Measurements from ENCODE around the gene DGAT2. TPM values are rescaled to one million over a fixed set of nuclear protein-coding genes. Genes with fewer than 3 reads are reported as not detected.

DGAT2 gene
- polyA plus RNA-seq, 1 donor from 2014 or later: 2.7 TPM

- H3K4me2 ChIP-seq (ENCODE audit: low read length): no peak overlapping the region
- no peaks in the 10 kb centered on the region for H4K20me1 ChIP-seq (ENCODE audit: insufficient read depth)
- TF ChIP-seq SMC3 (conservative IDR thresholded peaks at IDR 0.05; ENCODE audit: poor library complexity): no peak
- no peak for TF ChIP-seq CTCF (IDR thresholded peaks at IDR 0.05; ENCODE audit: poor library complexity, severe bottlenecking)
- TF ChIP-seq REST (IDR thresholded peaks at IDR 0.05; ENCODE audit: borderline replicate concordance): no peak
- no peak for TF ChIP-seq TAF1 (IDR thresholded peaks at IDR 0.05; ENCODE audit: low read depth)
- no peak for TF ChIP-seq POLR2AphosphoS5 (IDR thresholded peaks at IDR 0.05)
- TF ChIP-seq MXI1 (conservative IDR thresholded peaks at IDR 0.05; ENCODE audit: poor library complexity, severe bottlenecking): no peak
- TF ChIP-seq EZH2 (IDR thresholded peaks at IDR 0.05; ENCODE audit: borderline replicate concordance, insufficient read depth, low read length, poor library complexity, severe bottlenecking): no peak
- no peak for TF ChIP-seq EP300 (conservative IDR thresholded peaks at IDR 0.05; ENCODE audit: poor library complexity, severe bottlenecking)
- no peak for TF ChIP-seq RAD21 (conservative IDR thresholded peaks at IDR 0.05)
- no peak overlapping the region for H3K9ac ChIP-seq (ENCODE audit: low read length)
- H3K9me2 ChIP-seq (ENCODE audit: insufficient read depth, low read length): no peaks in the 10 kb centered on the region
- H2AFZ ChIP-seq (ENCODE audit: low read depth, low read length): no peak overlapping the region
- H3K9me3 ChIP-seq (ENCODE audit: low read length): no peaks in the 10 kb centered on the region
- no peaks in the 10 kb centered on the region for H3K27me3 ChIP-seq (ENCODE audit: insufficient read depth, low read depth, low read length)
- no peaks in the 10 kb centered on the region for H3F3A ChIP-seq (ENCODE audit: insufficient read depth, low read length, poor library complexity, severe bottlenecking)
- no peak overlapping the region for H3K4me3 ChIP-seq (ENCODE audit: low read length)
- H3K27ac ChIP-seq (ENCODE audit: low read length): no peak overlapping the region
- H3K79me2 ChIP-seq (replicated peaks; ENCODE audit: insufficient read depth, low read length): no peaks in the 10 kb centered on the region
- no peaks in the 10 kb centered on the region for H3K36me3 ChIP-seq (ENCODE audit: insufficient read depth, low read length)
Observed at GRCh38 chr11:75782540-75783263, 14.1 kb downstream of the DGAT2 start.

GRCh38 chr11:75783416-75784084 is 15.0 kb downstream of the DGAT2 start:
- Histone ChIP-seq H3K4me2 (ENCODE audit: low read length) (no peak overlapping the region), H3K27ac (ENCODE audit: low read length) (no peak overlapping the region), H3K9me2 (ENCODE audit: insufficient read depth, low read length) (no peaks in the 10 kb centered on the region), H3K36me3 (ENCODE audit: insufficient read depth, low read length) (no peaks in the 10 kb centered on the region), H4K20me1 (ENCODE audit: insufficient read depth) (no peaks in the 10 kb centered on the region), H3K79me2 (replicated peaks; ENCODE audit: insufficient read depth, low read length) (no peaks in the 10 kb centered on the region), H3K9me3 (ENCODE audit: low read length) (no peaks in the 10 kb centered on the region), H3F3A (ENCODE audit: insufficient read depth, low read length, poor library complexity, severe bottlenecking) (no peaks in the 10 kb centered on the region), H3K9ac (ENCODE audit: low read length) (no peak overlapping the region), H2AFZ (ENCODE audit: low read depth, low read length) (no peak overlapping the region), H3K4me3 (ENCODE audit: low read length) (no peak overlapping the region), H3K27me3 (ENCODE audit: insufficient read depth, low read depth, low read length) (no peaks in the 10 kb centered on the region)
- no peak for TF ChIP-seq RAD21 (conservative IDR thresholded peaks at IDR 0.05)
- no peak for TF ChIP-seq EP300 (conservative IDR thresholded peaks at IDR 0.05; ENCODE audit: poor library complexity, severe bottlenecking)
- no peak for TF ChIP-seq TAF1 (IDR thresholded peaks at IDR 0.05; ENCODE audit: low read depth)
- TF ChIP-seq EZH2 (IDR thresholded peaks at IDR 0.05; ENCODE audit: borderline replicate concordance, insufficient read depth, low read length, poor library complexity, severe bottlenecking): no peak
- no peak for TF ChIP-seq CTCF (IDR thresholded peaks at IDR 0.05; ENCODE audit: poor library complexity, severe bottlenecking)
- TF ChIP-seq REST (IDR thresholded peaks at IDR 0.05; ENCODE audit: borderline replicate concordance): no peak
- no peak for TF ChIP-seq MXI1 (conservative IDR thresholded peaks at IDR 0.05; ENCODE audit: poor library complexity, severe bottlenecking)
- no peak for TF ChIP-seq SMC3 (conservative IDR thresholded peaks at IDR 0.05; ENCODE audit: poor library complexity)
- TF ChIP-seq POLR2AphosphoS5 (IDR thresholded peaks at IDR 0.05): no peak

Data from neural cell (in vitro differentiated cells).